Stomach (tissue), 9 donors: Measurements from ENCODE around the gene PRSS16. TPM values are rescaled to one million over a fixed set of nuclear protein-coding genes. Genes with fewer than 3 reads are reported as not detected.

Experiments used
- DNase-seq, 2 donors: peaks; one replicate each; pipeline versions ENCODE4 v3.0.0 to v3.0.0-alpha.2; 2013 to 2019
- H3K27ac ChIP-seq, 5 donors: fragments of 200-600 bp in 4 of 5; sonication (generic) in 4 of 5; one replicate each; pipeline ENCODE4 v1.5.1; 2013 to 2019; ENCODE audit warnings: mild to moderate bottlenecking in 1 of 5, moderate library complexity in 1 of 5
- H3K27me3 ChIP-seq, 3 donors: fragments of 200-600 bp; sonication (generic); one replicate each; pipeline ENCODE4 v1.5.1; 2017 to 2019; ENCODE audit warnings: mixed run types in 1 of 3
- H3K36me3 ChIP-seq, 4 donors: fragments of 200-600 bp; sonication (generic); 1 replicate in 3 of 4; 2 replicates in 1 of 4; pipeline ENCODE4 v1.5.1; 2016 to 2019
- H3K4me1 ChIP-seq, 4 donors: fragments of 200-600 bp; sonication (generic); one replicate each; pipeline ENCODE4 v1.5.1; 2016 to 2019
- H3K4me3 ChIP-seq, 4 donors: fragments of 200-600 bp; sonication (generic) in 3 of 4; one replicate each; pipeline ENCODE4 v1.5.1; 2016 to 2019; ENCODE audit warnings: mild to moderate bottlenecking in 1 of 4
- H3K9me3 ChIP-seq, 4 donors: fragments of 200-600 bp; sonication (generic); one replicate each; pipeline ENCODE4 v1.5.1; 2016 to 2019
- CTCF ChIP-seq, 7 experiments: fragments of 450-650 bp in 4 of 7; fragments of 200-600 bp in 3 of 7; sonication (generic) in 3 of 7; IDR thresholded peaks; one replicate each; pipeline ENCODE4 v1.5.1; 2016 to 2019; ENCODE audit warnings: antibody characterized with exemption in 7 of 7, control low read depth in 2 of 7, mild to moderate bottlenecking in 1 of 7
- EP300 ChIP-seq: sonication (generic); formaldehyde crosslinking; IDR thresholded peaks from one replicate; pipeline ENCODE4 v1.6.1; 2017; ENCODE audit warnings: antibody characterized with exemption
- POLR2A ChIP-seq, 4 donors: fragments of 450-650 bp; IDR thresholded peaks; one replicate each; pipeline ENCODE4 v1.6.1; 2016; ENCODE audit warnings: antibody characterized with exemption in 4 of 4, control low read depth in 2 of 4, mild to moderate bottlenecking in 1 of 4, moderate library complexity in 1 of 4
- POLR2AphosphoS5 ChIP-seq, 3 donors: sonication (generic); formaldehyde crosslinking; IDR thresholded peaks; one replicate each; pipeline ENCODE4 v1.6.1; 2016; ENCODE audit warnings: antibody characterized with exemption in 3 of 3
- WGBS, 5 donors: extraction: QIAGEN DNeasy Blood & Tissue Kit in 3 of 5; methylation state at CpG; one replicate each; pipeline versions ENCODE4 v1.1.5 to v1.1.7; 2013 to 2018; 5-methylcytosine and 5-hydroxymethylcytosine counted together
- intact Hi-C: fragments of 100-400 bp; cut with DNase I; formaldehyde crosslinking; loops from one replicate; pipeline ENCODE4 v1.15.1; 2023; ENCODE audit warnings: low total_unique reads
- polyA plus RNA-seq, 3 donors: library from polyadenylated mRNA; stranded (reverse); fragments of 200-250 nt; gene quantifications; one replicate each; pipeline ENCODE4 v1.2.3, GENCODE V29; 2013
- total RNA-seq, 5 donors: library from RNA; depleted of rRNA; stranded (reverse); fragments of >200 nt; gene quantifications; one replicate each; pipeline versions ENCODE4 v1.1.0 to v1.2.3, GENCODE V29; 2014 to 2016
- donor health status: healthy with polysubstance abuse.
- donor health status: Bipolar disorder and iron deficiency.
- donor health status: healthy.

PRSS16 gene
- total and polyA plus RNA-seq, 8 donors: 2.2 to 36.2 (median 13.8) TPM; not detected in 1

- 38 to 50% (median 41%) methylated on average over 16 of the region's 16 CpGs for WGBS, 5 donors
- intact Hi-C loops: no loop called here
- peaks cover 0 to 95% (median 56%) of the 10 kb centered on the region in 3 donors for H3K27me3 ChIP-seq
Measured at GRCh38 chr6:27303613-27304272, 56.2 kb downstream of the PRSS16 start.

More at GRCh38 chr6:27303613-27304272, 56.2 kb downstream of the PRSS16 start:
- peaks cover 0 to 37% (median 10%) of the 10 kb centered on the region in 4 donors for H3K9me3 ChIP-seq
- H3K4me3 ChIP-seq: no peak overlapping the region
- H3K36me3 ChIP-seq: no peaks in the 10 kb centered on the region
- H3K4me1 ChIP-seq: no peaks in the 10 kb centered on the region
- DNase-seq: no peak
- TF ChIP-seq EP300: no peak
- TF ChIP-seq POLR2AphosphoS5 (IDR thresholded peaks at IDR 0.05): no peak
- TF ChIP-seq POLR2A (IDR thresholded peaks at IDR 0.05): no peak
- TF ChIP-seq CTCF (IDR thresholded peaks at IDR 0.05): no peak
- no peak overlapping the region for H3K27ac ChIP-seq

Other genes with a start within 250 kb of the PRSS16 start
- not detected for gene POM121L2, start 64.6 kb downstream of the PRSS16 start, total RNA-seq
- not detected for gene POM121L2, start 64.6 kb downstream of the PRSS16 start, polyA plus RNA-seq
- gene ZNF391, start 141.1 kb downstream of the PRSS16 start, total RNA-seq: 1 to 10 TPM in 1 of 5 donors, under 1 TPM in 4; under 0.01 to 1.8 (median 0.45) TPM
- 1 to 10 TPM in 1 of 3 donors, under 1 TPM in 2; 0.76 to 1.9 (median 0.90) TPM for gene ZNF391, start 141.1 kb downstream of the PRSS16 start, polyA plus RNA-seq
- 10 to 100 TPM in 2 of 5 donors, 1 to 10 TPM in 2, not detected in 1; 4.5 to 21.0 (median 8.5) TPM for gene ZNF184, start 225.4 kb downstream of the PRSS16 start, total RNA-seq
- gene ZNF184, start 225.4 kb downstream of the PRSS16 start, polyA plus RNA-seq: 1 to 10 TPM; 1.8 to 4.0 (median 2.2) TPM